ENCODE measurements around the gene KIF25. TPM values are rescaled to one million over a fixed set of nuclear protein-coding genes. Genes with fewer than 3 reads are reported as not detected.

KIF25 gene
- total and polyA plus RNA-seq, 8 donors, result 0.63 to 14.8 (median 12.2) TPM

GRCh38 chr6:168083514-168083885, 86.0 kb downstream of the KIF25 start:
- H3K4me3 ChIP-seq, result no peak overlapping the region
- TF ChIP-seq CTCF (IDR thresholded peaks at IDR 0.05), result no peak
- ATAC-seq (no peak), DNase-seq (peak in 1 of 4 donors; percentile 56)
- no peaks in the 10 kb centered on the region for H3K4me1 ChIP-seq
- no peaks in the 10 kb centered on the region for H3K36me3 ChIP-seq
- no peaks in the 10 kb centered on the region for H3K9me3 ChIP-seq
- no peak overlapping the region for H3K27ac ChIP-seq
- no peaks in the 10 kb centered on the region for H3K27me3 ChIP-seq
- intact Hi-C loops (cut with DNase I), result no loop called here

- no peak overlapping the region for H3K4me3 ChIP-seq
- intact Hi-C loops (cut with DNase I), result no loop called here
- no peaks in the 10 kb centered on the region for H3K4me1 ChIP-seq
- no peak for TF ChIP-seq CTCF (IDR thresholded peaks at IDR 0.05)
- H3K36me3 ChIP-seq, result no peaks in the 10 kb centered on the region
- DNase-seq (peak in 1 of 4 donors; percentile 48), ATAC-seq (no peak)
- no peaks in the 10 kb centered on the region for H3K9me3 ChIP-seq
- no peak overlapping the region for H3K27ac ChIP-seq
- no peaks in the 10 kb centered on the region for H3K27me3 ChIP-seq
Measured at GRCh38 chr6:168084465-168085160, 87.1 kb downstream of the KIF25 start.

GRCh38 chr6:168086066-168086465, 88.6 kb downstream of the KIF25 start:
- ATAC-seq, result no peak
- TF ChIP-seq CTCF (IDR thresholded peaks at IDR 0.05), result no peak
- intact Hi-C loops (cut with DNase I), result no loop called here
- H3K9me3 ChIP-seq, result no peaks in the 10 kb centered on the region
- peak in 1 of 4 donors; percentile 58 for DNase-seq
- H3K4me3 ChIP-seq, result no peak overlapping the region
- no peaks in the 10 kb centered on the region for H3K4me1 ChIP-seq
- H3K27ac ChIP-seq, result no peak overlapping the region
- no peaks in the 10 kb centered on the region for H3K36me3 ChIP-seq
- no peaks in the 10 kb centered on the region for H3K27me3 ChIP-seq

- Histone ChIP-seq H3K36me3 (no peaks in the 10 kb centered on the region), H3K4me3 (no peak overlapping the region), H3K9me3 (no peaks in the 10 kb centered on the region), H3K27ac (no peak overlapping the region), H3K27me3 (no peaks in the 10 kb centered on the region), H3K4me1 (no peaks in the 10 kb centered on the region)
- peak in 1 of 4 donors; percentile 62 for DNase-seq
- no peak for TF ChIP-seq CTCF (IDR thresholded peaks at IDR 0.05)
- intact Hi-C loops (cut with DNase I), result no loop called here
- ATAC-seq, result no peak
Measured at GRCh38 chr6:168086616-168087015, 89.1 kb downstream of the KIF25 start.

GRCh38 chr6:168087436-168088160, 90.1 kb downstream of the KIF25 start:
- DNase-seq (peak in 1 of 4 donors; percentile 55), ATAC-seq (no peak)
- TF ChIP-seq CTCF (IDR thresholded peaks at IDR 0.05), result no peak
- no peaks in the 10 kb centered on the region for H3K4me1 ChIP-seq
- H3K9me3 ChIP-seq, result no peaks in the 10 kb centered on the region
- H3K36me3 ChIP-seq, result no peaks in the 10 kb centered on the region
- intact Hi-C loops (cut with DNase I), result no loop called here
- no peak overlapping the region for H3K4me3 ChIP-seq
- no peaks in the 10 kb centered on the region for H3K27me3 ChIP-seq
- H3K27ac ChIP-seq, result no peak overlapping the region
